HG02981 (cell line): Measurements from ENCODE around the gene SPATA13.
"Not testable (repeated sequence)": the region's sequence is repeated elsewhere in the genome, so short reads cannot be mapped to it uniquely, and the experiment has no call there.

Experiments
- ATAC-seq: cut with Tn5 transposase; IDR thresholded peaks from one replicate; pipeline ENCODE4 v1.9.1; 2021; ENCODE audit warnings: mild to moderate bottlenecking, moderate library complexity; ENCODE audit not compliant: unreplicated experiment

Gene SPATA13

DNA sequence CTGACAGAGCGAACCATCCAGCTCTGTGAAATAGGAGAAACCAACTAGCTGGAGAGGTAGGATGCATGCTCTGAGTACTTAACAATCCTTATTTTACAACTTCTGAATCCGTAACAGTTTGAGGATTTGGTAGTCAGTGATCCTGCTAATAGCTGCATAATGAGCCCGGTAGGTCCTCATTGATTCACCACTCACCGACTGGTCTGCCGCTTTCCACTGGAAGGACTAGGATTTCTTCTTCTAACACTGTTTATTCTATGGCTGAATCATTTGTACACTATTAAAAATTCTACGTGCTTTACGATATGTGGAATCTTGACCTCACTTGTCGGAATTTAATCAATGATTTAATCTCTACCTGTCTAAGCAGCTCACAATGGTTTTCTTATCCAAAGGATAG lies 33.9 kb downstream of the SPATA13 start:
- ATAC-seq, result no peak

GRCh38 chr13:24195626-24196025 lies 35.1 kb downstream of the SPATA13 start:
- no peak for ATAC-seq

GRCh38 chr13:24196593-24197197 lies 36.2 kb downstream of the SPATA13 start:
- ATAC-seq, result no peak

- ATAC-seq, result no peak
These were observed 38.5 kb downstream of the SPATA13 start for GRCh38 chr13:24199016-24199415.

DNA sequence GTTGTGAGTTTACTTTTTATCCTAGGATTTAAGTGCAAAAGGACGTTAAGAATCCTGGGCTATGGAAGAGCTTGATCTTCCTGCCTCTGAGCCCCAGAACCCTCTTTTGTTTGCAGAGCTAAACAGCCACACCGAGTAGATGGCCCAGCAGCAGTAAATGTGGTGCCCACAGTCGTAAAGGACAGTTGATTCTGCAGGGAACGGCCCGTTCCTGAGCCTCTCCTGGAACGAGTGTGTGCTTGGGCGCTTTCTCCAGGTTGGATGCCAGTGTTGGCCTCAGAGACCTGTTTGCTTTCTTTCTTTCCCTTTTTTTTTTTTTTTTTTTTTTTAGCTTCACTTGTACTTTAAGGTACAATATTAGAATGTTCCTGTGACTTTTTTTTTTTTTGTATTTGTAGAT lies 41.7 kb downstream of the SPATA13 start:
- no peak for ATAC-seq

DNA sequence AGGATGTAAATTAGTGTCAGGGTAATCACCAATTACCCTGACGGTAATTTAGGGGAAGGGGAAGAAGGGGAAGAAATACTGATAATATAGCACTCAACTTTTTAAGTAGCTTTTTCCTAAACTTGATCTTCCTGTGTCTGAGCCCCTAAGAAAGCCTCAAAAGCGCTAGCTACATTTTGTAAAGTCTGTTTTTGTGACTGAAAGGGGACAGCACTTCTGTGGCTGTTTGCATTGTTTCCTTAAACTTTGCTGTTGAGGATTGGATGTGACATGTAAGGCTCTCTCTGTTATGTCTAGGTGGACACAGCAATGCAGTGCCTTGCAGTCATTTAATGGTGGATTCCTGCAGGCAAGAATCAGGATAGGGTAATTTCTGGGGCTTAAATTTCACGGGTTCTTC lies 42.8 kb downstream of the SPATA13 start:
- ATAC-seq, result no peak

DNA sequence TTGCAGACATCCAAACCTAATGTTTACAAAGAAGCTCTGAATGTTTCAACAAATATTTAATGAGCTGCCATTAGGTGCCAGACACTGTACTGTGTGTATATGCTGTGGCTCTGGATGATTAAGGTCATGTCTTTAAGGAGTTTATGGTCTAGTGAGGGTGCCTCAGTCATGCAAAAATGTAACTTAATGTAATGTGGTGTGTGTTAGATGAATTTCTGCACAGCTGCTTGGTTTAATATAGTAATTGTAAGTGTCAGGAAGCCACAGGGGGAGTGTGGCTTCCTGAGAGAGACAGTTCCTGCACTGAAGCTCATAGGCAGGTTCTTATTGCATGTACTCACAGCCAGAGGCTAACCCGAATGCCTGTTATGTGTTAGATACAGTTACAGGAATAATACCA lies 43.3 kb downstream of the SPATA13 start:
- ATAC-seq, result no peak

- not testable (repeated sequence) for ATAC-seq
These were observed 44.6 kb downstream of the SPATA13 start for GRCh38 chr13:24205076-24205475.

DNA sequence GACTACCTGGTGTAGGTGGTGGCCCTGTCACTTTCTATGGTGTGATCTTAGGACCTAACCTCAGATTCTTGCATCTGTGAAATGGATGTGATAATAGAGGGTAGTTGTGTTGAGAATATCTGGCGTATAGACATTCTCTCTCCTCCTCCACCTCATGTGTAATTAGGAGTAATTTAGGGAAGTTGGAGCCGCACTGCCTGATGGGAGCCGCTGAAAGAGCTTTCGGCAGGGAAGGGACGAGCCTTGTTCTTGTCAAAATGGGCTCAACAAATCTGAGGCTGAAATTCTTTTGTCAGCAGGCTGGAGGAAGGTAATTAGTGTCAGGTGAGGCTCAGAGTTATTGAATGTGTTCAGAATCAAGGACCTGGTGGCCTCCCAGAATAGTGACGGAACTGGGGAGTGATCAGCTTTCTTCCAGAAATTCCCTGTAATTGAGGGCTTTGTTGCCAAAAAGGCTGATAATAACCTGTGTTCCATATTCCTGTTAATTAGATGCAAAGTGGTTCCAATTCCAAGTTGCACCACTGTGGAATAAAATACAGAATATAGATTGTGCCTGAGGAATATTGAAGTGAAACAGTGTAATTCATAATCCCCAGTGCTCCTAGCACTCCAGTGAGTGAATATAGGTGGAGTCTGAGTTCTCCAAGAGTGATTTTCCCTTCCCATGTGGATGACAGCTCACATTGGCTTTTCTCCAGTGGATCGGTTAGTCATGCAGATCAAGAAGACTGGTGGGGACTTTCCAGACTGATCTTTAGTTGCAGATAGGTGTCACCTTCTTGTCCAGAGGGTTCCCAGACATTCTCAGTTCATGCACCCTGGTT lies 47.5 kb downstream of the SPATA13 start:
- ATAC-seq, result no peak

DNA sequence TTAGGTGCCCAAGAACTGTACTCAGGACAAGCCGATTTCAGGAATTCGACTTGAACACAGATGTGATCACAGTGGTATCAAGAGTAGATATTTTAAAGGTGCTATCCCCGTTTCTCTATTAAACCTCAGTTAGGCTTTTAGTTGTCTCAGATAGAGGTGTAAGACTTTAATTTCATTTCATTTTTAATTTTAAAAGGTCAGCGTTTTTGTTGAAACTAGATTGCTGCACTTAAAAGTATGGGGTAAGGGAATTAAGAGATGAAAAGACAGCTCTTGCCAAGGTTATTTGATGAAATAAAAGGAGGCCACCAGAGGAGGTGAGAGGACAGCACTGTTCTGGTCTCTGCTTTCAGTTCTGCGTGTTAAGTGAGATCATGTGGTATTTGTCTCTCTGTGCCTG lies 48.6 kb downstream of the SPATA13 start:
- ATAC-seq, result no peak

DNA sequence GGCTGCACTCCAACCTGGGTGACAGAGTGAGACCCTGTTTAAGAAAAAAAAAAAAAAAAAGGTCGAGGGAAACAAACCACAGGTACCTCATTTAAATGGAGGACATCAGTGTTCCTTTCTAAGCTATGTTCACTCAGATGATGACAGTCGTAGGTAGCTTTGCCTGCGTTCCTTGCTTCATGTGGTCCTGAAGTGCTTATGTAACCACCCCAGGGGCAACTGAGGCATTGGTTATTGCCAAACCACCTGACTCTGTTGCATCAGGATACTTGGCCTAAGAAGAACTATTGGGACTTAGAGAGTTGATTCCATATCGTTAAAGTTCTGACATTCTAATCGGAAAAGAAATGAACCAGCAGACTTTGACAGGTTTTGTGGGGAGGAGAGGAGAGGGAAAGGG lies 51.7 kb downstream of the SPATA13 start:
- ATAC-seq, result no peak

DNA sequence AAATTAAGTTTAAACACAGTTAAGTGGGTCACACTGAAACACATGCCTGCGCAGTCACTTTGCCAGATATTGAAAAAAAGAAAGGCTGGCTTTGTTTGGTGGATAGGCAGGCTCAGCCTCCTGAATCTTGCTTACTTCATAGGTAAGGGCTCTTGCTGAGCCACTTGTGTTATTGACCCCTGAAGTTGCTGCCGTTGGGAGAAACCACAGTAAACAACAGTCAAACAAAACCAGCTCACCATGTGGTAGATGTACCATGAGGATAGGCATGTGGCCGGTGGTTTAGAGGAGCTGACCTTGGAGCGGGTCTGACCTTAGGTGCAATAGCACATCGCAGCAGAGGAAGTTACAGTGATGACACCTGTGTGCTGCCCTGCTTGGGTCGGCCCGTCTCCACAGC lies 52.2 kb downstream of the SPATA13 start:
- ATAC-seq, result no peak

DNA sequence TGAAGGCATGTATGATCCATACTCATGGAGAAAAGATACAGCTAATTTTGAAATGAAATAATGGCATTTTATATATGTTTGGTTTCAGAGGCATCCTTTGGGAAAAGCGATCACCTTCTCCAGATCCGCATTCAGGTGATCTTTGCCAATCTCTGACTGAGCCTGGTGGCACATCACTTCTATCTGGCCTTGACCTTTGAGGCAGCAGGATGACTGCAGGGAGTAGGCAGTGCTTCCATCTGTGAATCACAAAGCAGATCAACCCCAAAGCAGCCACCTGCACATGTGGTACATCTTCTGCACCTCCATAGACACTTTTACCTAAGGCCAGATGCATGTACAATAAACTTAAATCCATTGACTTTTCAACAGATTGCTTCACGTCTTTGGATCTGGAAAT lies 53.4 kb downstream of the SPATA13 start:
- ATAC-seq, result no peak

GRCh38 chr13:24214528-24214927 lies 54.0 kb downstream of the SPATA13 start:
- ATAC-seq, result peak; percentile 47

DNA sequence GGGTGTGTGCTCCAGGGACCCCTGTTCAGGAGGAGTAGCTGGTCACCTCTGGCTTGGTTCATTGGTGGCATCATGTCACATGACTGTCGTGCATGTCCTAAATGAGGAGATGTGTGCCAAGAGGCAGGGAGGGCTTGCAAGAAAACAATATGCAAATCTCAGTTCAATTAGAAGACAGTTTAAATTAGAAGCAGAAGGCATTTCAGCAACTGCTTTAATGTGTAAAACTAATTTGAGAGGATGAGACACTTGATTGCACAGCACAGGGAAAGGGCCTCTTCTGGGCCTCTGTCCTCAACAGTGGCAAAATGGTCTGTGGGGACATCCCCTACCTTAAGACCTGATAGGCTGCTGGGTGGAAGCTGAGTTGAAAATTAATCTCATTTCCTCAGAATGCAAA lies 54.6 kb downstream of the SPATA13 start:
- ATAC-seq, result peak; percentile 71

GRCh38 chr13:24215732-24216131 lies 55.2 kb downstream of the SPATA13 start:
- ATAC-seq, result no peak

DNA sequence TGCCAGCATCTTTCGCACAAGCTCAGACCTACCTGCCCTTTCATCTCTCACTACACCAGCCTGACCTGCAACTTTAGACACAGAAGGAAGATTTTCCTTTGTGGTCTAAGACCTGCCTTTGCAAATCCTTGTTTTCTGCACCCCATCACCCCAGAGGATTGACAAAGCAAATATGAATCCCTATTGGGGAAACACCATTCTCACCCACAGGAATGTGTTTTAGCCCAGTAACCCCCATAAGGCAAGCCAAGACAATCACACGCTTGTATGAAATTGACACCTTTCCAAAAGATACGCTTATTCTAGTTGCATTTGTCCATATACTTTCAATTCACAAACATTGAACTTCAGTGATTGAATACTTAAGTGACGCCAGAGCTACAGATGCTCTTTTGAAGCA lies 55.7 kb downstream of the SPATA13 start:
- no peak for ATAC-seq

GRCh38 chr13:24216779-24217178 lies 56.3 kb downstream of the SPATA13 start:
- ATAC-seq, result not testable (repeated sequence)

DNA sequence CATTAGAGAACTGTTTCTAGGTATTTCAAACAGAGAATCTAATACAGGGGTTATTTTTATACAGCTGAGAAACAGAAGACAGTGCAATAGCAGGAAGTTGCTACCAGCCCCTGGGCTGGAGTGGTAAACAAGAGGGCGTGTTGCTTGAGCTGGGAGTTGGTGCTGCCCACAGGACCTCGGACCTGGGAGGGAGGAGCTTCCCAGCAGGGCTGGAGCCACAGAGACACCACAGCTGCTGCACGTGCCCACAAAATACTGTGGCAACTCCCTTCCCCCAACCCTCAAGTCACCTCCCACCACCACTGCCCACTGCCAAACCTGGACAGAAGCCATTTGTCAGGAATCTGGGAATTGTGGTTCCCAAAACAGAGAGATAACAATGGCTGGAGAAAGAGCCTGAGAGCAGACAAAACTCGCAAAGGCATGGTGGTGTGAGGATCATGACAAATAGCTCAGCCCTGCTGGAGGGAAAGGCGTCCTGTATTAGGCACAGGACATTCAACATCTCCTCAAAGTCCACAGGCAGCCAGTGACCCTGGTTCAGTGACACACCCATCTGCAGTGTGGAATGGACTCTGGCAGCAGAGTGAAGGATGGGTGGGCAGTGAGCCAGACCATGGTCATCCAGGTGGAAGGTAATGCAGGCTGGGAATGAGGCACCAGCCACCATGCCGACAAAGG lies 57.2 kb downstream of the SPATA13 start:
- ATAC-seq, result no peak

DNA sequence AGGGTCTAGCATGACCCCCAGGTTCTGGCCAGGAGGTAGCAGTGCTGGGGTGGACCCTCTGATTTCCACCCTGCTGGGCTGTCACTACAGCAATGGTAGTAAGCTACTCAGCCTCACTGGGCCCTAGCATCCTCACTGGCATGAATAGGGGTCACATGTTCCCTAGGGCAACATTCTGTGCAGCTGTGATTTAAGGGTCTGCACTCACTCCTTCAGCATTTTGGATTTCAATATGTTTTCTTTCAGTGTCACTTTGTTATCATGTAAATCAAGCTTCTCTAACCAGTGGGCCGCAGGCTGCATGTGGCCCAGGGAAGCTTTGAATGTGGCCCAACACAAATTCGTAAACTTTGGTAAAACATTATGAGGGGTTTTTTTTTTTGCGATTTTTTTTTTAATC lies 57.8 kb downstream of the SPATA13 start:
- no peak for ATAC-seq

DNA sequence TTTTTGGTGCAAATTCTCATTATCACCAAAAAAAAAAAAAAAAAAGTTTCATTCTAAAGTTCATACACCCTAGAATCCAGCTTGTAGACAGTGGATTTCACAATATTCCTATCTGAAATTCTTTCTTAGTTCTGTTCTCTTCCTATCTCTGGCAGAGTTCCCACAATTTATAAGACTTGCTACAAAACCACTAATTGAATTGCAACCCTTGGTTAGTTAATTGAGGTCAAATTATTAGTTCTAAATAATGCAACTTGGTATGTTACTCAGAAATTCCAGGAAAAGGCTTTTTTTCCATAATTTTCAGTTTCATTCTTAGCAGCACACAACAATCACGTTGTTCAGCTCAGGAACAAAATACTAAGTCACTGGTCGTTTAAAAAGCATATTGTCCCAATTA lies 58.5 kb downstream of the SPATA13 start:
- ATAC-seq, result no peak

GRCh38 chr13:24220086-24220703 lies 59.7 kb downstream of the SPATA13 start:
- peak; percentile 39 for ATAC-seq
